Renal cortical epithelial cell (primary cell): ENCODE results near the gene ITPR2. TPM values are rescaled to one million over a fixed set of nuclear protein-coding genes. Genes with fewer than 3 reads are reported as not detected.
"Not testable (repeated sequence)": the region's sequence is repeated elsewhere in the genome, so short reads cannot be mapped to it uniquely, and the experiment has no call there.

ENCODE experiments used
- DNase-seq: peaks from one replicate; pipeline ENCODE4 v3.0.0-alpha.2; 2011; ENCODE audit warnings: low read depth
- total RNA-seq: library from RNA; depleted of rRNA; stranded (reverse); fragments of >200 nt; gene quantifications from 2 replicates; pipeline ENCODE4 v1.2.3, GENCODE V29; 2014

Gene ITPR2
- total RNA-seq, 1 donor from 2014 or later, result 51.6 TPM

GRCh38 chr12:26760657-26761293 is 72.2 kb downstream of the ITPR2 start:
- no peak for DNase-seq

DNA sequence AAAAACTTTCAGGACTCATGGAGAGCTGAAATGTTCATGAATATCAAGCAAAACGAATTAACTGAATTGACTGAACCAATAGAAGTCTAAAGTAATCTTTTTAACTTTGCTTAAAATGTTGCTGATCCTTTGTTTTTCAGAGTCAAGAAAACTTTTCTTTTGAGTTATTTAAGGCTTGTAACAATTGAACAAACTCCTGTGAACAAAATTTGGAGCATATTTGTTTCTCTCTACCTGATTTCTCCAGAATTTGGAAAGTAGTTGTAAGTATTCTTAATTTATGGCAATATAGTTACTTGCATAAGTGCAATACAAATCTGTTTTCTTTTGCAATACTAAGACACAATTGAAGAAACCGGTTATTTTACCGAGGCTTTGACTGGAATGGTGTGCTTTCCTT is 77.6 kb downstream of the ITPR2 start:
- DNase-seq, result not testable (repeated sequence)

GRCh38 chr12:26754148-26754547 is 78.8 kb downstream of the ITPR2 start:
- no peak for DNase-seq

GRCh38 chr12:26751179-26751578 is 81.8 kb downstream of the ITPR2 start:
- DNase-seq, result no peak

DNA sequence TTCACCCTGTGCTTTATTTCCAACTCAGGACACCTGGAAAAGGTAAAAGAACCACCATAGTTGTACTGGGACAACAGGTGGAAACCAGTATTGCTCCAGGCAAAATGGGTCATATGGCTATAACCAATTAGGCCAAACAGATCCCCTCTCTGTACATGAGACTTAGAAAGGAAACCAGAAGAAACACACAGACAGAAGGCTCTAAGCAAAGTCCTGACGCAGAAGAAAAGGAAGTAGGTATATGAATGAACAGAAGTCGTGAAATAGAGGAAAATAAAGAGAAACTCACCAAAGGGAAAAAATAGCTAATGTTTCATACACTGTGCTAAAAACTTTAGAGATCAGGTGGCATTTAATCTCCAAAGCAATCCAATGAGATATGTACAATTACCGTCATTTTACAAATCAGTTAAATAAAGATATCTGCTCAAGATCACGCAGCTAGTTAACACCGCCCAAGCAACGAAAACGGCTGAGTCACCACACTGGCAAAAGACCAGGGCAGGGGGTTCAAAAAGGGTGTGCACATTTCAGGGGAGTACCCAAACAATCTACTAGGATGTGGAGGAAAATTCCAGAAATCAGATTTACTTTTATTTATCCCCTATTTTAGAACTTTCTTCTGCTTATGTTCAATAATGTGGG is 82.3 kb downstream of the ITPR2 start:
- DNase-seq, result no peak

- no peak for DNase-seq
Observed at GRCh38 chr12:26749781-26750180, 83.2 kb downstream of the ITPR2 start.

DNA sequence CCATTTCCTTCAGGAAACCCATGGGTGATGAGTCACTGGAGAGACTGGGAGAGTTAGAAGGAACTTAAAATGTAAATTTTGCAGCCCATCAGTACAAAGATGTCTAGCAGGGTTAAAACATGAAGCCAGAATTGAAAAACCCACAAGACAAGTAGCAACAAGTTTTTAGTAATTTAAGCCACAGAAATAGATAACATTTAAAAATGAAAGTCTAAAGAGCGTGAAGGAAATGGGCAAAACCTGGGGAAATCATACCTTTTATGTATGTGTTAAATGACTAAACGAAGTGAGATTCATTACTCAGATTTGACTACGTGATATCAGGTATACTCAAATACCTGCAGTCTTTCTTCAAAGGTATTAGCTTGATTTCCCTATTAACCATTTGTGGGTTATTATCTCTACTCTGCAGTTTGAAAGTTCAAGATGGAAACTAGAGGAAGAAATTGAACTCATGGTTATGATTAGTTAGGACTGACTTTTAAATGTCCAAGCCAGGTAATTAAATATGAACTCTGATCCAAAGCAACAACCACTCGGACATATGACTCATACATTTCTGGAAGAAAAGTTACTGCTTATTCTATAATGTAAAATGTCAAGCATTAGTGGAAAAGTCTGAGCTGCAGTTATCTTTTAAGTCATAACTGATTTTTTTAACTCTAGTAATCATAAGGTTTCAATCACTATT is 84.1 kb downstream of the ITPR2 start:
- DNase-seq, result peak; percentile 64

- no peak for DNase-seq
Observed at GRCh38 chr12:26748412-26748740, 84.6 kb downstream of the ITPR2 start.

DNA sequence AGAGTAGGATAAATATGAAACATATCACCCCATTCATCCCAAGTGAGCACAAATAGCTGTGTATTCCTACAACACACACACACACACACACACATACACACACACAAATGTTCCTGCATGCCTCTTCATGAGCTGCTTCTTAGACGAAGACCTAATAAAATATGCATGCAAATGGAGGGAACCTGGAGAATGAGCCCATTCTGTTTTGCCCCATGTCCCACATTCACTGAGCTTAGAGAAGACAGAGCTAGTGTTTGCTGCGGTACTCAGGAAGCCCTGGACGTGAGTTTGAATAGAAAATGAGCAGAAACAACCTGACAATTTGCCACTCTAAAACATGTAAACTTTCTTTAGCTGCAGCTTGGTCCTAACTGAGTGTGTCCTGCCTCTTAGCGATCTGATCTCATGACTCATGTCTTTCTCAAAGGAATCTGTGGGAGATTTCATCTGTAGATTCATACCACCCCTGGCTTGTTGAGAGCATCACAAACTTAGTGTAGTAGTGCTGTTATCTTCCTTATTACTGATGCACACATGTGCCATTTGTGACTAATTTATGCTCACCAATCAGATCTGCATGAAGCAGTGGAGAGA is 86.8 kb downstream of the ITPR2 start:
- DNase-seq, result peak; percentile 75

GRCh38 chr12:26744697-26745440 is 88.1 kb downstream of the ITPR2 start:
- no peak for DNase-seq

GRCh38 chr12:26744042-26744626 is 88.9 kb downstream of the ITPR2 start:
- DNase-seq, result no peak

DNA sequence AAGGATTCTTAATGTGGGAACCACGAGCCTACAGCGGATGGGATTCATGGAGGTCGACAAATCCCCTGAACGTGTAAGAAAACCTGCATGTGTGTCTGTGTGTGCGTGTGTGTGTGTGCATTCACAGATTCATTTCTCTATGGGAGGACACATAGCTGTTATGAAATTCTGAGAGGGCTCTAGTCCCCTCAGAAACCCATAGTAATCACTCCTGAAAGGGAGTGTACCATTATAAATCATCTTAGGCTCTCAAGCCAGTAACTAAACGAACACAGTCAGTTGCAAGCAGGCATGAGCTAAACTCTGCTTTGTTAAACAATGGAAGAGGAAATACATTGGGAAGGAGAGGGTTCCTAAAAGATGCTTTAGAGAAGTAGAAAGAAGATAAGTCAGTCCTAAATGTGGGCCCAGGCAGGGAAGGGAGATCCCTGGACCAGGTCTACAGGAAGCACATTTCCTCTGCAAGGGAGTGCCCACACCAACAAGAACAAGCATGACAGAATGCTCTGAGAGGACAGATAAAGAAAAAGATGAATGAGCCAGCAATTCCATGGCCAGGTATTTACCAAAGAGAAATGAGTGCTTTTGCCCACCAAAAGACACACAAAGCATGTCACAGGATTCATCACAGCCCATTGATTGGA is 91.3 kb downstream of the ITPR2 start:
- DNase-seq, result no peak

DNA sequence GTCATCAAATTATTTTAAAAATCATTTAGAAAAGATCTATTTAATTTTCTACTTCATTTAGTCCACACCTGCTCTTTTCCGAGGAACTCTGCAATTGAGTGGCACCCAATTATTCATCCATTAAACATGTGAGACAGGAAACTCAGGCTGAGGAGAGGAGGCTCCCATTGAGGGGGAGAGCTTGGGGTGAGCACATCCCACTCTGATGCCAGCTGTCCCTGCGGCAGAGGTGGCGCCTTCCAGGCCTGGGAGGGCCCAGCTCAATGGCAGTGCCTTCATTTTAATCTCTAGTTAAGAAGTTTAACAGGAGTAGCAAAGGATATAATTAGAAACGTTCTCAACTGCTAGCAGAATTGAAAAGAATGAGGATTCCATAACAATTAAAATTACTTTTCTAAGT is 92.0 kb downstream of the ITPR2 start:
- DNase-seq, result no peak

DNA sequence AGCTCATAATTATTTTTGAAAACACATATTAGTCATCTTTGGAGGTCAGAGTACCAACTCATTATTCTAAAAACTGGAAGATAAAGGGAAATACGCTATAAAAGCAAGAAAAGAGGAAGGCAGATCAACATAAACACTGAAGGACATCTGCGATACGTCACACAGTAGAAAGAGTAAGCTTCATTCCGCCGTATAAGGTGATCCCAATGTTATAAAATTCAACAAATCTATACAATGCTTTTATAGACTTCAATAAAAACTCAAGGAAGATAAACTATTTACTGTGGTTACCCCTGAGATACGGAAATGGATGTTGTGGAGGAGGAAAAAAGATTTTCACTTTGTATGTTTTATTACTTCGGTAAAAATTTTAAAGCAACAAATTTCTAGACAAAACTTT is 92.6 kb downstream of the ITPR2 start:
- no peak for DNase-seq

DNA sequence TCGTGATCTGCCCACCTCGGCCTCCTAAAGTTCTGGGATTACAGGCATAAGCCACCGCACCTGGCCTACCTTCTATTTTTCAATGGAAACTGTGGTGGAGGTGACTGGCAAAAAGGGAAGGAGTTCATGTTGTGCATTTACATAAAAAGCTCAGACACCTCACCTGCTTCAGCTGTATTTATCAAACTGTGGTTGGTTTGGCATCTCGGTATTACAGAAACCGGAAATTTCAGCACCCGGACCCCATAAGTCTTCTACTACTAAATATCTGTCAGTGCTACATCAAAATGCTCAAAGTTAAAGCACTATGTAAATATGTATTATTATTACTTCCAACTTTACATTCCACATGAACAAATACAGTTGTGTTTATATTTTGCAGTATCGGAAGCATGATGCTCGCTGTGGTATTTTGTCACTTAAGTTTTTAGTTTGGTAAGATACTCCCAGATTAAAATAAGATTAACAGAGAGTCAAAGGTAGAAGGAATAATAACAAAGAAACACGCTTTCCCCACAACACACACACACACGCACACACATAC is 95.4 kb downstream of the ITPR2 start:
- DNase-seq, result no peak

GRCh38 chr12:26736563-26737486 is 96.2 kb downstream of the ITPR2 start:
- peak; percentile 40 for DNase-seq

DNA sequence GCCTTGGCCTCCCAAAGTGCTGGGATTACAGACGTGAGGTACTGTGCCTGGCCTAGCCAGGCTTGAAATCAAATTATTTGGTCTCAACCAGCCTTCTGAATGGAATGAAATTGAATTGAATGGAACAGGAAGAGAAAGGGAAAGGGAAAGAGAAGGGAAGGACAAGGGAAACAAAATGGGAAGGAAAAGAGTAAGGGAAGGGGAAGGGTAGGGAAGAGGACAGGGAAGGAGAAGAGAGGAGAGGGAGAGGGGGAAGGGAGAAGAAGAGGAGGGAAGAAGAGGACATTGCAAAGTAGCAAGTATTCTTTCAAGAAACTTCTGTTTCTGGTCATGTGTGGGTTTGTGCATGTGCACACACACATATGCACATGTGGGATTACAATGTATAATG is 97.8 kb downstream of the ITPR2 start:
- DNase-seq, result no peak

DNA sequence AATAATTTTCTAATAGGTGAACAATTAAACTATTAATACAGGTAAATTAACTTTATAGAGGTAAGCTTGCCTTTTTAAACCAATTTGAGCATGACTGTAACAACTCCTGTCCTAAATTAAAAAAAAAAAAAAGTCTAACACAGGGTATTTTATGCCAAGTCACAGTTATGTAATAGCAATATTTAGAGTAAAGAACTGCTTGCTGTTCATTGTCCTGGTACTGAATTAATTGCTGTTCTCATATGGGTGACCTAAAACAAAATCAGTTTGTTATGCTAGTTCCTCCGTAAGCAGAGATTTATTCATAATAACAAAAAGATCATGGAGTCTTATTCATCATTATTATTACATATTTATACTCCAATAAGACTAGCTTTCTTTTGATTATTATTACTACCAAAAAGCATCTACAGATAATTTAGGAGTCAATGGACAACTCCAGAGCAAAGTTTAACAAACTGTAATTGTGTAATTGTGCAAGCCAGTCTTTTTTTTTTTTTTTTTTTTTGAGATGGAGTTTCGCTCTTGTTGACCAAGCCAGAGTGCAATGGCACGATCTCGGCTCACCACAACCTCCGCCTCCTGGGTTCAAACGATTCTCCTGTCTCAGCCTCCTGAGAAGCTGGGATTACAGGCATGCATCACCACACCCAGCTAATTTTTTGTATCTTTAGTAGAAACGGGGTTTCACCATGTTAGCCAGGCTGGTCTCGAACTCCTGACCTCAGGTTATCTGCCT is 98.3 kb downstream of the ITPR2 start:
- no peak for DNase-seq
